NCI-H460 (cell line): ENCODE data around the gene RBM20. TPM values are rescaled to one million over a fixed set of nuclear protein-coding genes. Genes with fewer than 3 reads are reported as not detected.
"Not testable (repeated sequence)": the region's sequence is repeated elsewhere in the genome, so short reads cannot be mapped to it uniquely, and the experiment has no call there.

ENCODE experiments used
- DNase-seq: peaks from one replicate; pipeline ENCODE4 v3.0.0-alpha.2; 2016; ENCODE audit warnings: low read depth; ENCODE audit errors: extremely low read depth
- total RNA-seq: library from RNA; depleted of rRNA; stranded (reverse); fragments of >200 nt; shearing (Covaris generic); gene quantifications from 2 replicates; pipeline ENCODE4 v1.2.3, GENCODE V29; 2014

The RBM20 gene
- total RNA-seq, 1 experiment from 2014 or later: 2.0 TPM

GRCh38 chr10:110725801-110726630, 81.9 kb downstream of the RBM20 start:
- DNase-seq: no peak

- DNase-seq: not testable (repeated sequence)
Observed at GRCh38 chr10:110727785-110728184, 83.6 kb downstream of the RBM20 start.

- DNase-seq: no peak
Observed at GRCh38 chr10:110730345-110731050, 86.4 kb downstream of the RBM20 start.

GRCh38 chr10:110733218-110733952, 89.2 kb downstream of the RBM20 start:
- DNase-seq: peak; percentile 55

GRCh38 chr10:110735620-110736027, 91.5 kb downstream of the RBM20 start:
- no peak for DNase-seq

GRCh38 chr10:110737886-110738634, 93.9 kb downstream of the RBM20 start:
- no peak for DNase-seq

- no peak for DNase-seq
Observed at GRCh38 chr10:110739811-110740271, 95.7 kb downstream of the RBM20 start.

- no peak for DNase-seq
Observed at GRCh38 chr10:110742801-110743200, 98.7 kb downstream of the RBM20 start.

- DNase-seq: no peak
Observed at GRCh38 chr10:110744782-110745181, 100.6 kb downstream of the RBM20 start.

GRCh38 chr10:110746254-110746826, 102.2 kb downstream of the RBM20 start:
- peak; percentile 62 for DNase-seq

- DNase-seq: no peak
Observed at GRCh38 chr10:110746969-110747608, 103.0 kb downstream of the RBM20 start.

- DNase-seq: no peak
Observed at GRCh38 chr10:110747609-110748464, 103.7 kb downstream of the RBM20 start.

- DNase-seq: no peak
Observed at GRCh38 chr10:110748970-110749369, 104.8 kb downstream of the RBM20 start.

- DNase-seq: no peak
Observed at GRCh38 chr10:110750931-110751330, 106.8 kb downstream of the RBM20 start.

GRCh38 chr10:110751850-110752249, 107.7 kb downstream of the RBM20 start:
- no peak for DNase-seq

- no peak for DNase-seq
Observed at GRCh38 chr10:110753462-110753861, 109.3 kb downstream of the RBM20 start.

GRCh38 chr10:110754375-110755105, 110.4 kb downstream of the RBM20 start:
- DNase-seq: no peak

GRCh38 chr10:110755781-110756180, 111.6 kb downstream of the RBM20 start:
- no peak for DNase-seq
